ENCODE data around the gene THSD4.

THSD4 gene

DNA sequence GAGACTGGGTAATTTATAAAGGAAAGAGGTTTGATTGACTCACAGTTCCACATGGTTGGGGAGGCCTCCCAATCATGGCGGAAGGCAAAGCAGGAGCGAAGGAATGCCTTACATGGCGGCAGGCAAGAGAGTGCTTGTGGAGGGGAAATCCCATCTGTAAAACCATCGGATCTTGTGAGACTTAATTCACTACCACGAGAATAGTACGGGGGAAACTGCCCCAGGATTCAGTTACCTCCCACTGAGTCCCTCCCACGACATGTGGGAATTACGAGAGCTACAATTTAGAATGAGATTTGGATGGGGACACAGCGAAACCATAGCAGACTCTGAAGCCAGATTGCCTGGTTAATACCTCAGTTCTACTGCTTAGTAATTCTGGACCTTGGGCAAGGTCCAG lies 67.8 kb downstream of the THSD4 start:
- TF ChIP-seq, protein P1, sequence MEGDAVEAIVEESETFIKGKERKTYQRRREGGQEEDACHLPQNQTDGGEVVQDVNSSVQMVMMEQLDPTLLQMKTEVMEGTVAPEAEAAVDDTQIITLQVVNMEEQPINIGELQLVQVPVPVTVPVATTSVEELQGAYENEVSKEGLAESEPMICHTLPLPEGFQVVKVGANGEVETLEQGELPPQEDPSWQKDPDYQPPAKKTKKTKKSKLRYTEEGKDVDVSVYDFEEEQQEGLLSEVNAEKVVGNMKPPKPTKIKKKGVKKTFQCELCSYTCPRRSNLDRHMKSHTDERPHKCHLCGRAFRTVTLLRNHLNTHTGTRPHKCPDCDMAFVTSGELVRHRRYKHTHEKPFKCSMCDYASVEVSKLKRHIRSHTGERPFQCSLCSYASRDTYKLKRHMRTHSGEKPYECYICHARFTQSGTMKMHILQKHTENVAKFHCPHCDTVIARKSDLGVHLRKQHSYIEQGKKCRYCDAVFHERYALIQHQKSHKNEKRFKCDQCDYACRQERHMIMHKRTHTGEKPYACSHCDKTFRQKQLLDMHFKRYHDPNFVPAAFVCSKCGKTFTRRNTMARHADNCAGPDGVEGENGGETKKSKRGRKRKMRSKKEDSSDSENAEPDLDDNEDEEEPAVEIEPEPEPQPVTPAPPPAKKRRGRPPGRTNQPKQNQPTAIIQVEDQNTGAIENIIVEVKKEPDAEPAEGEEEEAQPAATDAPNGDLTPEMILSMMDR (IDR thresholded peaks at IDR 0.05; ENCODE audit: control insufficient read depth, extremely low read depth, insufficient read depth): no peak
- no peak for DNase-seq (ENCODE audit: low read depth)
- H3K4me3 ChIP-seq (ENCODE audit: low read depth, low read length): no peak overlapping the region

DNA sequence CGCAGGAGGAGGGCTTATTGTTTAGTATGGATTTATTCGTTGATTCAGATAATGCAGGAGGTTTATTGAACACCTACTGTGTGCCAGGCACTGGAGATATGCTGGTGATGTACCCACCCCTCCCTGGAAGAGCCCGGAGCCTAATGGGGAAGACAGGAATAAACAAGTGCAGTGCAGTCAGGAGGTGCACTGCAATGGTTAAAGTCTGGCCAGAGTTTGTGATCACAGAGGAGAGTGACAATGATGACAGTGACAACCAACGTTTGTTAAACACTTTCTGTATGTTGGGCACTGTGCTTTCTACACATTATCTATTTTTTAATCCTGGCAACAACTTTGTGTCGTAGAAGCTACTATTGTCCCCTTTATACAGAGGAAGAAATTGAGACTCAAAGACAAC lies 70.4 kb downstream of the THSD4 start:
- H3K4me3 ChIP-seq (ENCODE audit: low read depth, low read length): no peak overlapping the region
- TF ChIP-seq, protein P1 (IDR thresholded peaks at IDR 0.05; ENCODE audit: control insufficient read depth, extremely low read depth, insufficient read depth): no peak
- DNase-seq (ENCODE audit: low read depth): no peak

DNA sequence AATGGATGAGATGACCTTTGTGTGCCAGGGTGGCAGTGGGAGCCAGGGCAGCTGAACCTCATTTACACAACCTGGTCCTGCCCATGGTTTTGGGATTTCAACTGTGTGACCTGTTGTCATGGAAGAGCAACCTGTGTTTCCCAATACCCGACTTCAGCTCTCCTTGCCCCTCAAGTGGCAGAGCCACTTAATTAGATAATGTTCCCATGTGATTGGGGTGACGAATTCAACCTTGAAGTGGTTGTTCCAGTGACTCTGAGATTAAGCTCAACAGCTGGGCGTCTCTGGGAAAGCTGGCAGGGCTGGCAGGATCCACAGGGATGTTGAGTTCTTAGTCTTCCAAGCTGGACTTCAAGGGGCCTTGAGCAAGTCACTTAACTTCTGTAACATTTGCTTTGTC lies 71.0 kb downstream of the THSD4 start:
- H3K4me3 ChIP-seq (ENCODE audit: low read depth, low read length): no peak overlapping the region
- TF ChIP-seq, protein P1 (IDR thresholded peaks at IDR 0.05; ENCODE audit: control insufficient read depth, extremely low read depth, insufficient read depth): no peak
- DNase-seq (ENCODE audit: low read depth): no peak

DNA sequence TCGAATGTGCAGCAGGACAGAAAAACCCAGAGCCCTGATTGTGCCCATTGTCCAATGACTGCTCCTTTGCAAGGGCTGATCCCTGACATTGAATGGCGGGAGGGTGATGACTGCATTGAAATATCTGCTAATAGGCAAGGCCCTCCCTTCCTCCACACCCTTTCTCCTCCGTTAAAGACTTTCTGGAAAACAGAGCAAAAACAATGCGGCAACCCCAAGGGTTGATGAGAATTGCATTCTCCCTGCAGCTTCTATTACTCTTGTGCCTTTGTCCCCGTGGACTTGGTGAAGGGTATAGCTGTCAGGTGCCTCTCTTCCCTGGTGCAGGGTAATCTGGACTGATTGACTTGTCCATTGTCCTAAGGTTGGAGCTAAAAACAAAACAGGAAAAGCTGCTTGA lies 71.8 kb downstream of the THSD4 start:
- no peak for DNase-seq (ENCODE audit: low read depth)
- H3K4me3 ChIP-seq (ENCODE audit: low read depth, low read length): no peak overlapping the region
- TF ChIP-seq, protein P1 (IDR thresholded peaks at IDR 0.05; ENCODE audit: control insufficient read depth, extremely low read depth, insufficient read depth): no peak

DNA sequence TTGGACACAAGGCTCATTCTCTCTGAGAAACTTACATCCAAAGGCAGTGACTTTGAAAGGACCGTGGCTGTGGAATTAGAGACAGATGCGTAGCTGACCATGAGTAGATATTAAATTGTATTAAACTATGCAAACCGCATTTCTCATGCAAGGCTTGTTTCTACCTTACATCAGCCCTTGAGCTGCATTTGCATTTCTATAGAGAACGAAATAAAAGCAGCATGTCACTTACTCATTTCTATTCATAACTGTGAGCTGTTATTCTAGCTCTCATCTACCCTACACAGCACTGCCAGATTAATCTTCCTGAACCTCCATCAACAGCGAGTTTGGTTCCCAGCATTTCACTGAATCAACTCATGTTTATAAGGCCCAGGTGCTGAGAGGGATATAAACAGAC lies 72.3 kb downstream of the THSD4 start:
- TF ChIP-seq, protein P1 (IDR thresholded peaks at IDR 0.05; ENCODE audit: control insufficient read depth, extremely low read depth, insufficient read depth): no peak
- no peak overlapping the region for H3K4me3 ChIP-seq (ENCODE audit: low read depth, low read length)
- no peak for DNase-seq (ENCODE audit: low read depth)

DNA sequence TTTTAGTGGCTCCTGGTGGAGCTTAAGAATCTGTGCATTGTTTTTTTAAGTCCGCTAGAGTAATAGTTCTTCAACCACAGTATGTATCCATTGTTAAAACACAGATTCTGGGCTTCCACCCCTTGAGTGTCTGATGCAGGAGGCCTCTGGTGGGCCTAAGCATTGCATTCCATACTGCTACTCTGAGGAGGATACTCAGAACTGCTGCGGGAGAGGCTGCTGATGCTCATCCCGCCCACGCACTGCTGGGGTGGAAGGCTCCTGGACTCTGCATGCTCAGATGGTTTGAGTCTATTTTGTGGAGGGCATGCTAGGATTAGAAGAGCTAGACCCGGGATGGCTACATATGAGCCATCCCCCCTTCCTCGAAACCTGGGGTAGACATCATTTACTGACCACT lies 74.4 kb downstream of the THSD4 start:
- H3K4me3 ChIP-seq (ENCODE audit: low read depth, low read length): no peak overlapping the region
- no peak for DNase-seq (ENCODE audit: low read depth)
- TF ChIP-seq, protein P1 (IDR thresholded peaks at IDR 0.05; ENCODE audit: control insufficient read depth, extremely low read depth, insufficient read depth): no peak

DNA sequence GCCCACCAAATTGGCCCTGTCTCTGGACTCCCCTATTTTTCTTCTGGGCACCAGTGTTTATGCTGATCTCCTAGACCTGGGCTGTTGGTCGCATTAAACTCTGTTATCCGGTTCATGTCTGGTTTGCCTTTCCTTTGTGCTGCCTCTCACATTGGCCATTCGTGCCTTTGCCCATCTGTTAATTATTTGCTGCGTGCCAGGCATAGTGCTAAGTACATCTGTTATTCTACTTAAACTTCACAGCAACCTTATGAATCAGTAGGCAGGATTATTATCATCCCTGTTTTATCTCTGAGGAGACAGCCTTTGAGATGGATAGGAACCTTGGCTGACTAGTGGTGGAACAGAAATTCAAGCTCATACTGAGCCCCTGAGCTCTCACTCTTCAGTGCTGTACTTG lies 76.0 kb downstream of the THSD4 start:
- TF ChIP-seq, protein P1 (IDR thresholded peaks at IDR 0.05; ENCODE audit: control insufficient read depth, extremely low read depth, insufficient read depth): no peak
- DNase-seq (ENCODE audit: low read depth): no peak
- no peak overlapping the region for H3K4me3 ChIP-seq (ENCODE audit: low read depth, low read length)
